ENCODE results near the gene SLCO4A1. TPM values are rescaled to one million over a fixed set of nuclear protein-coding genes. Genes with fewer than 3 reads are reported as not detected.

The SLCO4A1 gene
- total and polyA plus RNA-seq, 9 of the 15 experiments (the other 6 are each of a cell fraction or from before 2014, with no cell fraction given) = 1.6 to 21.9 (median 12.8) TPM

GRCh38 chr20:62685781-62686555, 43.7 kb downstream of the SLCO4A1 start (continued):
- TF ChIP-seq ZBTB11 (CRISPR knock-in tag; IDR thresholded peaks at IDR 0.05) (0 out of 6 replicates have a peak, but pooled peaks of 1 of the 3 experiments have one; percentile 31), HOMEZ (CRISPR knock-in tag; IDR thresholded peaks at IDR 0.05) (no peak)

Data from K562 (cell line).